Activated T-cell treated with anti-CD3 and anti-CD28 coated beads, Interleukin-2, amount 50 U/mL, for 4 hours (primary cell): ENCODE measurements around the gene MAP4K3. TPM values are rescaled to one million over a fixed set of nuclear protein-coding genes. Genes with fewer than 3 reads are reported as not detected.

Experiments used
- total RNA-seq, 3 donors: library from RNA; stranded (reverse); gene quantifications; one replicate each; pipeline ENCODE4 v1.2.1, GENCODE V29; 2021

The MAP4K3 gene
- total RNA-seq, 3 donors from 2014 or later, result 10.3 to 14.3 (median 11.5) TPM

Other genes starting within 250 kb of the MAP4K3 start
- not detected for gene CDKL4, start 193.3 kb downstream of the MAP4K3 start, total RNA-seq
- not detected for gene TMEM178A, start 228.6 kb upstream of the MAP4K3 start, total RNA-seq